HUDEP-2 (cell line): ENCODE measurements around the gene CACNA1H.

Experiments used
- DNase-seq, 76 experiments: peaks; one replicate each; lab custom pipeline; 2025; ENCODE audit not compliant: unreplicated experiment in 76 of 76; lab: John Stamatoyannopoulos, UW

CACNA1H gene

DNA sequence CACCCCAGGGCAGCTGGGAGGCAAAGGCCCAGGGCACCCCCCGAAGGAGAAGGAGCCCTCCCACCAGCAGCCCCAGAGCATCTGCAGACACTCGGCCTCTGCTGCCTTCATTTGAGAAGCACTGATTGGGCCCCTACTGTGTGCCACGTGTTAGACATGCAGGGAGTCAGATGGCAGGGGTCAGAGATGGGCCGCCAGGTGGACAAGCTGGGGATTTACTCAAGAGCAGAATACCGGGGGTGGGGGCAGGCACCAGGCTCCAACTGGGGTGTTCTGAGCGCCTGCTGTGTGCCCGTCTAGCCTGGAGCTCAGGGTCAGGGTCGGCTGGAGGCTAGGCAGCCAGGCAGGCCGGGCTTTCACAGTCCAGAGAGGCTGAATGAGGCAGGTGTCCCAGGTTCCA, 53.4 kb downstream of the CACNA1H start:
- no peak for DNase-seq

DNA sequence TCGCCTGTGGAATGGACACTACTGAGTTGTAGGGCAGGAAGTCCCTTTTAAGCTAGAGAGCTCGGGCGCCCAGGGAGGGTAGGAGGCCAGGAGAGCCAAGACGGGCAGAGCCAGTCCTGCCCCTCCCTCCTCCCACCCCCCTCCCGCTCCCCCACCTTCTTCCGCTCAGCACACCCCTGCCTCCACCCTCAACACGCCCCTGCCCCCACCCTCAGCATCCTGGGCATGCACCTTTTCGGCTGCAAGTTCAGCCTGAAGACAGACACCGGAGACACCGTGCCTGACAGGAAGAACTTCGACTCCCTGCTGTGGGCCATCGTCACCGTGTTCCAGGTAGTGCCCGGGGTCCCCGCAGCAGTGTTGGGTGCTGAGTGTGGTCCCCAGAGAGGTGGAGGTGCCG, 53.9 kb downstream of the CACNA1H start:
- no peak for DNase-seq

DNA sequence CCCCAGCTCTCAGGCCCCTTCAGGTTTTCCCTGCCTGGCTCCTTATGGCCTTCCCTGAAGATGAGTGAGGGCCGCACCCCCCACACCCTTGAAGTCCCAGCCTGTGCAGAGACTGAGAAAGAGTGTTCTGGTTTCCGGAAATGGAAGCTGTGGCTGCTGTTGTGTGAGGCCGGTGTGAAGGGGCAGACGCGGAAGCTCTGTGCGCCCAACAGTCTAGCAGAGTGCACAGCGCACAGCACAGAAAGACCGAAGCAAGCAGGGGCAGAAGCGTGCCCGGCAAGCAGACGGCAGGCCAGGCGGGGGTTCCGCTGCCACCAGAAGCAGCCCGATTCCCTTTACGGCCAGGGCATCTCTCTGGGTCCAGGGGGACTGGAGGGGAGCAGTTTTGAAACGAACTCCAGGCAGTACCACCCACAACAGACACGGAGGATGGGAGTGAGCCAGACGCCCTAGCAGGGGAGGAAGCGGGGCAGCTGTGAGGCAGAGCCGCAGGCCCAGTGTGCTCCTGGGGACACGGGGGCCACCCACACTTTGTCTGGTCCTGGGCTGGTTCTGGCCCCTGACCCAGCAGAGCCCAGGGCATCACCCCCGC, 55.4 kb downstream of the CACNA1H start:
- no peak for DNase-seq

DNA sequence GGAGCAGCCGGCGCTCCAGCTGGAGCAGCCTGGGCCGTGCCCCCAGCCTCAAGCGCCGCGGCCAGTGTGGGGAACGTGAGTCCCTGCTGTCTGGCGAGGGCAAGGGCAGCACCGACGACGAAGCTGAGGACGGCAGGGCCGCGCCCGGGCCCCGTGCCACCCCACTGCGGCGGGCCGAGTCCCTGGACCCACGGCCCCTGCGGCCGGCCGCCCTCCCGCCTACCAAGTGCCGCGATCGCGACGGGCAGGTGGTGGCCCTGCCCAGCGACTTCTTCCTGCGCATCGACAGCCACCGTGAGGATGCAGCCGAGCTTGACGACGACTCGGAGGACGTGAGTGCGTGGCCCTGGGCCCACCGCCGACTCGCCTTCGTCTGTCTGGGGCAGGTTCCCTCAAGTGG, 56.2 kb downstream of the CACNA1H start:
- DNase-seq, result no peak

DNA sequence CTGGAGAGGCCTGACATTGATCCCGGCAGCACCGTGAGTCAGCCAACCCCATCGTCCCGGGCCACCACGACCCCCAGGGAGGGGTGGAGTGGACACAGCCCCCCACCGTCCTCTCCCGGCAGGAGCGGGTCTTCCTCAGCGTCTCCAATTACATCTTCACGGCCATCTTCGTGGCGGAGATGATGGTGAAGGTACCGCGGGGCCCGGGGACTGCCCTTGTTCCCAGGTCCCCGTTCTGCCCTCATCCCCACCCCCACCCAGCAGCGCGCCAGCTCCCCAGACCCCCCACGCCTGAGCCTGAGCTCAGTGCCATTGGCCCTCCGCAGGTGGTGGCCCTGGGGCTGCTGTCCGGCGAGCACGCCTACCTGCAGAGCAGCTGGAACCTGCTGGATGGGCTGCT, 57.6 kb downstream of the CACNA1H start:
- no peak for DNase-seq

DNA sequence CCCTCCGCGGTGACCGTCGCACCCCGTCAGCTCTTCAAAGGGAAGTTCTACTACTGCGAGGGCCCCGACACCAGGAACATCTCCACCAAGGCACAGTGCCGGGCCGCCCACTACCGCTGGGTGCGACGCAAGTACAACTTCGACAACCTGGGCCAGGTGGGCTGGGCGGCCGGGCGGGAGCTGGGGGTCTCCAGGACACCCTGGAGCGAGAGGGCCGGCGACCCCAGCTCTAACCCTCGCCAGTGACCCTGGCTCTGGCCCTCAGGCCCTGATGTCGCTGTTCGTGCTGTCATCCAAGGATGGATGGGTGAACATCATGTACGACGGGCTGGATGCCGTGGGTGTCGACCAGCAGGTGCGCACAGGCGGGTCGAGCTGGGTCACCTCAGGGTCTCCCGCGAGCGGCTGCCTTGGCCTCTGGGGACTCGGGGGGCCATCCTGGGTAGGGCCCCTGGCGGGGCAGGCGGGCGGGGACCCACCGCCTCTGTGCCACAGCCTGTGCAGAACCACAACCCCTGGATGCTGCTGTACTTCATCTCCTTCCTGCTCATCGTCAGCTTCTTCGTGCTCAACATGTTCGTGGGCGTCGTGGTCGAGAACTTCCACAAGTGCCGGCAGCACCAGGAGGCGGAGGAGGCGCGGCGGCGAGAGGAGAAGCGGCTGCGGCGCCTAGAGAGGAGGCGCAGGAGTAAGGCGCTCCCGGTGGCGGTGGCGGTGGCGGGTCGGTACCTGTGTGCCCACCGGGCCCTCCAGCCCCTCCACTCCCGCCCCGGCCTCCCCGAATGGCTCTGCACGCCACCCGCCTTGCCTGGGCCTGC, 58.8 kb downstream of the CACNA1H start:
- no peak for DNase-seq

DNA sequence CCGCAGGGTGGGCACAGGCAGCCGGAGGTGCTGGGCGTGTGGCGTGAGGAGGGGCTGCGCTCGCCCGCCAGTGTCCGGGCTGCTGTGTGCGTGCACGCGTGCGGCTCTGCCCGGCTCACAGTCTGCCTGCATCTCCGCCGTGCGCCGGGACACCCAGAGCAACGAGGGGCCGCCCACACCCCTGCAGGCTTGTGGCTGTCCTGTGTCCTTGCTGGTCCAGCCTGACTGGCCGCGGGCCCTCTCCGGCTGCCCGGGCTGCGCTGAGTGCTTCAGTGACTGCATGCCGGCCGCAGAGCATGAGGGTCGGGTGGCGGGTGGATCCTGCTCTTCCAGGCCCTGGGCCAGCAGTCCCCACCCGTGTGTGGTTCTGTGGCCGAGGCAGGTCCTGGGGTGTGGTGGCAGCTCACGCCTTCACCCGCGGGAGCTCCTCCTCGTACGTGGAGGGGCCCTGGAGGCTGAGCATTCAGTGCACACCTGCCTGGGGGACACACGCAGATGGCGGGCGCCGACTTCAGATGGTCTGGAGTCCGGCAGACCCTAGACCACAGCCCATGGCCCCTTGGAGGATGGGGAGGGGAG, 59.8 kb downstream of the CACNA1H start:
- DNase-seq, result no peak

DNA sequence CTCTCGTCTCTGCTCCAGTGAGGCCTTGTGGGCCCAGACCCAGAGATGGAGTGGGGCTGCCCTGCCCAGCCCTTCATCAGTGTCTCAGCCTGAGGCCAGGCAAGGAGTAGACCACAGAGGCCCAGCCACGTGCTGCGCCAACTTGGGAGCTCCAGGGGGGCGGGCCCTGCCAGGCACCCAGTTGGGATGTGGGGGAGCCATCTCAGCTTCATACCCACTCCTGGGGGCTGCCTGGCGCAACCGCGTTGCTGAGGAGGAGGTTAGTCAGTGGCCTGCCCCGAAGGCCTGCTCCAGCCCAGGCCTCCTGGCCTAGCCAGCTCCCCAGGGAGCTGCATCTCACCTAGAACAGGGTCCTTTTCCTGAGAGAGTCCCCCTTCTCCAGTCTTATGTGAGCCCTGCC, 60.3 kb downstream of the CACNA1H start:
- no peak for DNase-seq

DNA sequence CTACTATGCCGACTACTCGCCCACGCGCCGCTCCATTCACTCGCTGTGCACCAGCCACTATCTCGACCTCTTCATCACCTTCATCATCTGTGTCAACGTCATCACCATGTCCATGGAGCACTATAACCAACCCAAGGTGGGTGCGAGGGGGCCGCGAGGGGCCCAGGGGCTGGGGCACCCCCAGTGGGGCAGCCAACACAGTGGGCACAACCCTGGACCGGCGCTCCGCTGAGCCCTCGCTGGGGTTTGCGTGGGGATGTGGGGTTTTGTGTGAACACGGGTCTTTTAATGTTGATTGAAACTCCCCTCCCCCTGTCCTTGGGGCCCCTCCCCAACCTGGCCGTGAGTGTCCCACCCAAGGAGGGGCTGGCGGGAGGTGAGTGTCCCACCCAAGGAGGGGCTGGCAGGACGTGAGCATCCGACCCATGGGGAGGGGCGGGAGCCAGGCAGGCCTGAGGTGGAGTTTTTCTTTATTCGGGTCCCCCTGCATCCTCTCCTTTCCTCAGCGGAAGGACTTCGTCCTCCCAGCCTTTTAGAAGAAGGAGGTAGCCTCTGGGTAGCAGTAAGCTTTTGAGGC, 61.0 kb downstream of the CACNA1H start:
- DNase-seq, result no peak

DNA sequence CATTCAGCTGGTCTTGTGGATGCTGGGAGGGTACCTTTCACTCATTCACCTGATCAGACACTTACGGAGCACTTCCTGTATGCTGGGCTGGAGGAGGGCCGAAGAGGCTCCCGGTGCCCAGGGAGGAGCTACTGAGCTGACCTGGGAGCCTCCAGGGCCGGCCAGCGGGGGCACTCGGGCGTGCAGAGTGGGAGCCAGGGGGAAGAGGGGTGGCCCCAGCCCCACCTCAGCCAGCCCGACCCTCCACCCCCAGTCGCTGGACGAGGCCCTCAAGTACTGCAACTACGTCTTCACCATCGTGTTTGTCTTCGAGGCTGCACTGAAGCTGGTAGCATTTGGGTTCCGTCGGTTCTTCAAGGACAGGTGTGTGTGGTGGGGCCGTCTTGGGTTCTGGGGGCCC, 61.8 kb downstream of the CACNA1H start:
- DNase-seq, result no peak

DNA sequence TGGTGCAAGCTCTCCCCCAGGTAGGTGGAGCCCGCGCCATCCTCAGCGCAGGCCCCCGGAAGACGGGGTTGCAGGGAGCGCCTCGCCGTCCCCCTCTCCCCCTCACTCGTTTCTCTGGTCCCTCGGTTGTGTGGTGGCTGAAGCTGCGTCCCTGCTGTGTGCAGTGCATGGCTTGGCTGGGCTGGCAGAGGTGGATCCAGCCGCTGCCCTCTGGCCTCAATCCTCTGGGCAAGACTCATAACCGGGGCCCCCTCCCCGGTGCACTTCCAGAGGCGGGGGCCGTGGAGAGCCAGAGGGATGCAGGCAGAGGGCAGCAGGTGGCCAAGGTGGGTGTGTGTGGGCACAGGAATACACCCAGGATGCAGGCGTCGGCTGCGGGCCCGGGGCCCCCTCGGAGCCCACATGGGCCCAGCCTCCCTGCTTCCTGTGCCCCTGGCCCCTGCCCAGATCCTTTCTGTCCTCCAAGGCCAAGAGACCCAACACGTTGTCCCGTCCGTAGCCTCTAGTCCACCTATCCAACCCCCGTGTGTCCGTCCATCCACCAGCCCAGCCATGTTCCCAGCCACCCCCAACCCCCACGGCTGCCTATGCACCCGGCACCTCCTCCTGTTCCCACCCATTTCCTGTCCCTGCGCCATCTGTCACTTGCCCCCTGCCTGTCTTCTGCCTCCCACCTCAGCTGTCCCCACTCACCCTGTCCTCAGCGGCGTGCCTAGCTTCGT, 62.8 kb downstream of the CACNA1H start:
- DNase-seq, result no peak

DNA sequence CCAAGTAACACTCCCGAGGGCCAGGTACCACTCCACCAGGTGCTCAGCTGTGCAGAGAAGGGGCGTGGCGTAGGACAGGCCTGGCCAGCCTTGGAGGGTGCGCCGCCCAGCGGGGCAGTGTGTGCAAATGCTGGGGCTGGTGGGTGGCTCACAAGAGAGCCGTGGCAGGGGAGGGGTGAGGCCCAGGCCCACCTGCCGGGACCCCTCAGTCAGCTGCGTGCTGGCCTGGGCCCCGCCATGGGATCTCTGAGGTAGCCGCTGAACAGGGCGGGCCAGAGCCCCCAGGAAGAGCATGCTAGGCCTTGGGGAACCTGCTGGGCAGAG, 63.4 kb downstream of the CACNA1H start:
- no peak for DNase-seq

DNA sequence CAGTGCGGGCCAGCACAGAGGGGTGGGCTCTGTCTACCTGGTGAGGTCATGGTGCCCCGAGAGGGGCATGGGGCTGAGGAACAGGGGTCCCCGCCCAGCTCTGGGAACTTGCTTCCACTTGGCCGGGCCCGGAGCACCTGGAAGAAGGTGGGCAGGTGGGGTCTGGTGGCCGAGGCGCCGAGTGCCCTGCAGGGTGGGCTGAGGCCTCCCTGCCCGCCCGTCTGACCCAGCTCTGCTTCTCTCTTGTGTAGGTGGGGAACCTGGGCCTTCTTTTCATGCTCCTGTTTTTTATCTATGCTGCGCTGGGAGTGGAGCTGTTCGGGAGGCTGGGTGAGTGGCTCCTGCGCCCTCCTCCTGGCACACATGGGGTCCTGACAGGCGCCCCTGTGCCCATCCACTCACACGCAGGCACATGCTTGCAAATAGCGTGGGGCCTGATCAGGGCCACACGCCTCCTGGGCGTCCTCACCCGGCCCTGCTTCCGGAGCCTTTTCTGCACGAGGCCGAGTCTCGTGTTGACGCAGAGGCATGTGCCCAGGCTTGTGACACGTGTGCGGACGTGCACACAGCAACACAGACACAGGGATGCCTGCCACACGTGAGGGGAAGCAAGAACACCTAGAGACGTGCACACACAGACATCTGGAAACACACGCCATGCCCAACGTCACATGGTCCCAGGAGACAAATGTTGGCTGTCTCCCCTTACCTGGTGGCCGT, 63.9 kb downstream of the CACNA1H start:
- no peak for DNase-seq

DNA sequence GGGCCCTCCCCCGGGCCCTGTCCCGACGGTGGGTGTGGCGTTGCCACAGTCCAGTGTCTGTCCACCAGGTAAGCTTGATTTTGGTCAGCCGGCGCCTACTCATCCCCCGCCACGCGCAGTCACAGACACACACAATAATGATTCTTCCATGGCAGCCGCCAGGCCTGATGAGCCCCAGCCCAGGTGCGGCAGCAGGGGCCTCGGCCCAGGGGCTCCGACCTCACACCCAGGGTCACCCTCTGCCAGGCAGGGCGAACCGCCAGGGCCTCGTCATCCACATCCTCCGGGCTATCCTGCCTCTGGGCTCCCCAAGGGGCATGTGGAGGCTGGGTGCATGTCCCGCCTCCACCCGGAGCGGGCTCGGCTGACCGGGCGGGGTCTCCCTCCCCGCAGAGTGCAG, 64.6 kb downstream of the CACNA1H start:
- DNase-seq, result no peak

DNA sequence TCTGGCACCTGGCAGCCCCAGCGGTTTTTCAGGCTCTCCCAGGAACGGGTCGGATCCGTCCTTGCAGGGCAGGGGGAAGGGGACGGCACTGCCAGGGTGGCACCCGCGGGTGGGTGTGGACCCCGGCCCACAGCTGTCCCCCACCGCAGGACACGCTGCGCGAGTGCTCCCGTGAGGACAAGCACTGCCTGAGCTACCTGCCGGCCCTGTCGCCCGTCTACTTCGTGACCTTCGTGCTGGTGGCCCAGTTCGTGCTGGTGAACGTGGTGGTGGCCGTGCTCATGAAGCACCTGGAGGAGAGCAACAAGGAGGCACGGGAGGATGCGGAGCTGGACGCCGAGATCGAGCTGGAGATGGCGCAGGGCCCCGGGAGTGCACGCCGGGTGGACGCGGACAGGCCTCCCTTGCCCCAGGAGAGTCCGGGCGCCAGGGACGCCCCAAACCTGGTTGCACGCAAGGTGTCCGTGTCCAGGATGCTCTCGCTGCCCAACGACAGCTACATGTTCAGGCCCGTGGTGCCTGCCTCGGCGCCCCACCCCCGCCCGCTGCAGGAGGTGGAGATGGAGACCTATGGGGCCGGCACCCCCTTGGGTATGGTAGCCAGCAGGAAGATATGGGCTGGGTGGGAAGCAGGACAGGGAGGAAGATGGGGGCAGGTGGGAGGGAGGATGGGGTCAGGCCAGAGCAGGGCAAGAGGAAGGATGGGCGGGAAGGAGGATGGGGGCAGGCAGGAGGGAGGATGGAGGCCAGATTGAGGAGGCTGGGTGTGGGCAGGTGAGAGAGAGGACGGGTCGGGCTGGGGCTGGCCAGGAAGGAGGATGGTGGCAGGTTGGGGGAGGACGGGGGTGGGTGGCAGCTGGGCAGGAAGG, 65.4 kb downstream of the CACNA1H start:
- DNase-seq, result no peak

DNA sequence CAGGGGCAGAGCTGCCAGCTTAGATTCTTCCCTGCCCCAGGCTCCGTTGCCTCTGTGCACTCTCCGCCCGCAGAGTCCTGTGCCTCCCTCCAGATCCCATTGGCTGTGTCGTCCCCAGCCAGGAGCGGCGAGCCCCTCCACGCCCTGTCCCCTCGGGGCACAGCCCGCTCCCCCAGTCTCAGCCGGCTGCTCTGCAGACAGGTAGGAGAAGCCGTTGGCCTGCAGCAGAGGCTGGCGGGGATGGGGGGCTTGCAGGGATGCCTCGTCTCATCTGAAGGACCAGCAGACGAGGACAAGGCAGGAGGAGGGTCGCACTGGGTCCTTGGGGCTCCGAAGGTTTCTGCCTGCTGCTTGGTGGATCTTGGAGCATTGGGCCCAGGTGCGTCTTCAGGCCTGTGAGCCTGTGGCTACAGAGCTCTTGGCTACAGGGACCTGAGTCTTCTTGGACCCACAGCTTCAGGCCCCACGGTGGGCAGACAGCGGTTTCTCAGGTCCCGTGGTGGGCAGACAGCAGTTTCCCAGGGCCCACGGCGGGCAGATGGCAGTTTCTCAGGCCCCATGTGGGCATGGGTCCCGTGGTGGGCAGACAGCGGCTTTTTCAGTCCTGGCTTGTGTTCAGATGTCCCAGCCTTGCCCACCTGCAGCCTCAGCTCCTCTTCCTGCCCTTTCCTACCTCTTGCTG, 66.2 kb downstream of the CACNA1H start:
- peak in 1 of 76 experiments; percentile 32 for DNase-seq

DNA sequence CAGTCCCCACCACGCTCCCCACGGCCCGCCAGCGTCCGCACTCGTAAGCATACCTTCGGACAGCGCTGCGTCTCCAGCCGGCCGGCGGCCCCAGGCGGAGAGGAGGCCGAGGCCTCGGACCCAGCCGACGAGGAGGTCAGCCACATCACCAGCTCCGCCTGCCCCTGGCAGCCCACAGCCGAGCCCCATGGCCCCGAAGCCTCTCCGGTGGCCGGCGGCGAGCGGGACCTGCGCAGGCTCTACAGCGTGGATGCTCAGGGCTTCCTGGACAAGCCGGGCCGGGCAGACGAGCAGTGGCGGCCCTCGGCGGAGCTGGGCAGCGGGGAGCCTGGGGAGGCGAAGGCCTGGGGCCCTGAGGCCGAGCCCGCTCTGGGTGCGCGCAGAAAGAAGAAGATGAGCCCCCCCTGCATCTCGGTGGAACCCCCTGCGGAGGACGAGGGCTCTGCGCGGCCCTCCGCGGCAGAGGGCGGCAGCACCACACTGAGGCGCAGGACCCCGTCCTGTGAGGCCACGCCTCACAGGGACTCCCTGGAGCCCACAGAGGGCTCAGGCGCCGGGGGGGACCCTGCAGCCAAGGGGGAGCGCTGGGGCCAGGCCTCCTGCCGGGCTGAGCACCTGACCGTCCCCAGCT, 67.3 kb downstream of the CACNA1H start:
- no peak for DNase-seq

DNA sequence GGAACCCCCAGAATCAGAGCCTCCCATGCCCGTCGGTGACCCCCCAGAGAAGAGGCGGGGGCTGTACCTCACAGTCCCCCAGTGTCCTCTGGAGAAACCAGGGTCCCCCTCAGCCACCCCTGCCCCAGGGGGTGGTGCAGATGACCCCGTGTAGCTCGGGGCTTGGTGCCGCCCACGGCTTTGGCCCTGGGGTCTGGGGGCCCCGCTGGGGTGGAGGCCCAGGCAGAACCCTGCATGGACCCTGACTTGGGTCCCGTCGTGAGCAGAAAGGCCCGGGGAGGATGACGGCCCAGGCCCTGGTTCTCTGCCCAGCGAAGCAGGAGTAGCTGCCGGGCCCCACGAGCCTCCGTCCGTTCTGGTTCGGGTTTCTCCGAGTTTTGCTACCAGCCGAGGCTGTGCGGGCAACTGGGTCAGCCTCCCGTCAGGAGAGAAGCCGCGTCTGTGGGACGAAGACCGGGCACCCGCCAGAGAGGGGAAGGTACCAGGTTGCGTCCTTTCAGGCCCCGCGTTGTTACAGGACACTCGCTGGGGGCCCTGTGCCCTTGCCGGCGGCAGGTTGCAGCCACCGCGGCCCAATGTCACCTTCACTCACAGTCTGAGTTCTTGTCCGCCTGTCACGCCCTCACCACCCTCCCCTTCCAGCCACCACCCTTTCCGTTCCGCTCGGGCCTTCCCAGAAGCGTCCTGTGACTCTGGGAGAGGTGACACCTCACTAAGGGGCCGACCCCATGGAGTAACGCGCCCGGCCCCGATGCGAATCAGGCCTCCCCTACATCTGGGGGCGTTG, 68.1 kb downstream of the CACNA1H start:
- DNase-seq, result peak in 13 of 76 experiments; percentile 18 to 68 (median 39)
